H1 (cell line): ENCODE measurements around the gene SCNN1A. TPM values are rescaled to one million over a fixed set of nuclear protein-coding genes. Genes with fewer than 3 reads are reported as not detected.

ENCODE experiments used
- CHD7 ChIP-seq: fragments of 300-600 bp; sonication (generic); IDR thresholded peaks from 2 replicates; pipeline ENCODE4 v1.7.1; 2012; ENCODE audit warnings: low read length, moderate library complexity, mild to moderate bottlenecking, inconsistent platforms; ENCODE audit not compliant: insufficient replicate concordance
- GABPA ChIP-seq: IDR thresholded peaks from 2 replicates; pipeline ENCODE4 v1.6.1; 2011; ENCODE audit warnings: mild to moderate bottlenecking, low read length, moderate library complexity, borderline replicate concordance; ENCODE audit not compliant: insufficient read depth
- JUN ChIP-seq: IDR thresholded peaks from 2 replicates; pipeline ENCODE4 v1.6.1; 2011; ENCODE audit warnings: low read depth, mild to moderate bottlenecking, improper control_type of control experiment, low read length
- KDM4A ChIP-seq: IDR thresholded peaks from one replicate; pipeline ENCODE4 v1.7.1; 2012; ENCODE audit warnings: low read depth, mild to moderate bottlenecking, moderate library complexity, low read length, inconsistent platforms; ENCODE audit not compliant: severe bottlenecking
- MAFK ChIP-seq: IDR thresholded peaks from 2 replicates; pipeline ENCODE4 v1.6.1; 2012; ENCODE audit warnings: low read depth, mild to moderate bottlenecking, improper control_type of control experiment, low read length
- NRF1 ChIP-seq: IDR thresholded peaks from 2 replicates; pipeline ENCODE4 v1.6.1; 2011; ENCODE audit warnings: mild to moderate bottlenecking, low read depth, low read length, improper control_type of control experiment
- PHF8 ChIP-seq: fragments of 200-600 bp; sonication (generic); conservative IDR thresholded peaks from 2 replicates; pipeline ENCODE4 v1.7.1; 2012; ENCODE audit warnings: low read depth, mild to moderate bottlenecking, inconsistent platforms, low read length, moderate library complexity
- RXRA ChIP-seq: IDR thresholded peaks from 2 replicates; pipeline ENCODE4 v1.6.1; 2011; ENCODE audit warnings: low read depth, mild to moderate bottlenecking, low read length, moderate library complexity; ENCODE audit not compliant: insufficient read depth
- polyA plus RNA-seq, 7 experiments: library from polyadenylated mRNA; depleted of rRNA in 3 of 7; stranded (reverse) in 5 of 7; unstranded in 2 of 7; fragments of >200 nt in 5 of 7; fragments of 200-250 nt in 2 of 7; gene quantifications; 1 replicate in 5 of 7; 2 replicates in 1 of 7; 4 replicates in 1 of 7; pipeline versions ENCODE4 v1.2.1 to v1.2.3, GENCODE V29; 2011 to 2013; ENCODE audit warnings: missing spikeins in 2 of 7, mixed read lengths in 2 of 7
- total RNA-seq: library from RNA; stranded (reverse); fragmentation: NEBNext Ultra II Directional; extraction: Animal tissue kit (Norgen Biotek cat#: 25700); gene quantifications from 2 replicates; pipeline ENCODE4 v1.2.1, GENCODE V29; 2021

The SCNN1A gene
- total and polyA plus RNA-seq, 2 of the 8 experiments (the other 6 are each of a cell fraction or from before 2014, with no cell fraction given), result 85.5 to 156 TPM

- TF ChIP-seq CHD7 (no peak), PHF8 (no peak), NRF1 (no peak), MAFK (no peak), JUN (no peak), RXRA (no peak), KDM4A (no peak), GABPA (no peak)
These were observed 6.3 kb downstream of the SCNN1A start (continued) for GRCh38 chr12:6368906-6369525.
